Naive B cell (primary cell): ENCODE measurements around the gene ARID3C. TPM values are rescaled to one million over a fixed set of nuclear protein-coding genes. Genes with fewer than 3 reads are reported as not detected.

Experiments
- ATAC-seq, 2 donors: fragments of 150-1000 bp; cut with Tn5 transposase; 2 replicates each; pipeline ENCODE4 v1.10.0; 2021; ENCODE audit warnings: low read depth in 2 of 2, mild to moderate bottlenecking in 2 of 2, moderate library complexity in 2 of 2
- DNase-seq: peaks from one replicate; pipeline ENCODE4 v3.0.0; 2022
- H3K27ac Mint-ChIP-seq, 6 donors: one replicate each; pipeline ENCODE4 v1.8.0; 2020 to 2022; ENCODE audit warnings: mild to moderate bottlenecking in 6 of 6, mixed read lengths in 6 of 6, moderate library complexity in 5 of 6, inconsistent platforms in 2 of 6
- H3K27me3 Mint-ChIP-seq, 3 donors: one replicate each; pipeline ENCODE4 v1.8.0; 2021 to 2022; ENCODE audit warnings: mixed read lengths in 3 of 3, mild to moderate bottlenecking in 1 of 3
- H3K36me3 Mint-ChIP-seq, 2 donors: one replicate each; pipeline ENCODE4 v1.8.0; 2020 to 2022; ENCODE audit warnings: mixed read lengths in 2 of 2, inconsistent platforms in 1 of 2, mild to moderate bottlenecking in 1 of 2
- H3K4me1 Mint-ChIP-seq, 3 donors: one replicate each; pipeline ENCODE4 v1.8.0; 2020 to 2022; ENCODE audit warnings: mixed read lengths in 3 of 3, inconsistent platforms in 1 of 3, mild to moderate bottlenecking in 1 of 3, moderate library complexity in 1 of 3
- H3K4me3 Mint-ChIP-seq, 8 donors: one replicate each; pipeline ENCODE4 v1.8.0; 2020 to 2022; ENCODE audit warnings: mild to moderate bottlenecking in 8 of 8, mixed read lengths in 8 of 8, moderate library complexity in 8 of 8, inconsistent platforms in 2 of 8
- H3K9me3 Mint-ChIP-seq, 7 donors: one replicate each; pipeline ENCODE4 v1.8.0; 2020 to 2022; ENCODE audit warnings: mixed read lengths in 7 of 7, mild to moderate bottlenecking in 5 of 7, inconsistent platforms in 2 of 7, moderate library complexity in 1 of 7
- polyA plus RNA-seq, 6 donors: library from polyadenylated mRNA; unstranded; fragments of 300-500 nt; fragmentation: Illumina TruSeq; gene quantifications; one replicate each; pipeline ENCODE4 v1.2.3, GENCODE V29; 2021; ENCODE audit warnings: low read depth in 6 of 6

Gene ARID3C
- polyA plus RNA-seq, 6 donors from 2014 or later, result not detected

DNA sequence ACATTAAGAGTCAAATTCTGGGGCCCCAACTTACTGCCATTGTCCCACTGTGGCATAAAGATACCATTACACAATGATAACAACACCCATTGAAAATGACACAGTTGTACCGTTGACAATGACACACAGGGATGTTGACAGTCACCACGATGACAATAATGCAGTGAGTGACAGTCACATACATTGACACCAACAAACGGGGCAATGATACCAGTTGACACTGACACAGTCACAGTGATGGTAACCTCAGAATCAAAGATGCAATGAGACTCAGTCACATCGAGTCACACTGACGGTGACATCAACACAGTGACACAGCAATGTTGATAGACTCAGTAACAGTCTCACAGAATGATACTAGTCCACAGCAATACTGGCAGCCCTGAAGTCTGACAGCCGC is 56.2 kb downstream of the ARID3C start:
- Mint-ChIP-seq H3K27me3 (peaks cover 26 to 83% (median 81%) of the 10 kb centered on the region in 3 donors), H3K4me3 (no peak overlapping the region), H3K4me1 (peaks cover 6 to 13% (median 13%) of the 10 kb centered on the region in 3 donors), H3K9me3 (no peaks in the 10 kb centered on the region), H3K27ac (no peak overlapping the region), H3K36me3 (no peaks in the 10 kb centered on the region)
- ATAC-seq, result no peak
- DNase-seq, result no peak

DNA sequence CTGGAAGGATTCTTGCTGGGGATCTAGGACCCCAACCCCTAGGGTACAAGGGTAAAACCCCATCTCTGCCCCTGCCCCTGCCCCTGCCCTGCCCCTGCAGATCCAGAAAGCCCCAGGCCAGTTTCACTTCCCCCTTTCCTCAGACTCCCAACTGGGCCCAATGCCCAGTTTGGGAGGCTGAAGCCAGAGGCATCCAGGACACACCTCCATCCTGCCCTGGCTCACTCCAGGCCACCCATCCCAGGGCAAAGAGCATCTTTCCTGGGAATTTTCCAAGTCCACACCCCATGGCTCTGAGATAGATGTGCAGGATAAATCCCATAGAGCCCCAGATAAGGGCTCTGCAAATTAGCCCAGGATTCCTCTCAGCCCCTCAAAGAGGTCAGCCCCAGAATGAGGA is 56.8 kb downstream of the ARID3C start:
- H3K9me3 Mint-ChIP-seq, result no peaks in the 10 kb centered on the region
- peaks cover 27 to 83% (median 81%) of the 10 kb centered on the region in 3 donors for H3K27me3 Mint-ChIP-seq
- H3K27ac Mint-ChIP-seq, result no peak overlapping the region
- H3K4me3 Mint-ChIP-seq, result no peak overlapping the region
- no peak for DNase-seq
- ATAC-seq, result peak; percentile 52 to 55
- H3K36me3 Mint-ChIP-seq, result no peaks in the 10 kb centered on the region
- H3K4me1 Mint-ChIP-seq, result peaks cover 1 to 8% (median 7%) of the 10 kb centered on the region in 3 donors

GRCh38 chr9:34571481-34571810 is 57.4 kb downstream of the ARID3C start:
- Mint-ChIP-seq H3K36me3 (no peaks in the 10 kb centered on the region), H3K9me3 (no peaks in the 10 kb centered on the region), H3K4me3 (no peak overlapping the region), H3K27me3 (peaks cover 33 to 83% (median 81%) of the 10 kb centered on the region in 3 donors), H3K27ac (no peak overlapping the region), H3K4me1 (peaks cover 0 to 7% (median 4%) of the 10 kb centered on the region in 3 donors)
- ATAC-seq, result no peak
- DNase-seq, result no peak

Other genes starting within 250 kb of the ARID3C start
- gene FAM219A, start 170.5 kb downstream of the ARID3C start, polyA plus RNA-seq, result 1 to 10 TPM in 3 of 6 donors, under 1 TPM in 3; 0.80 to 1.5 (median 1.1) TPM
- gene DNAI1, start 170.3 kb downstream of the ARID3C start, polyA plus RNA-seq, result not detected
- not detected for gene ENHO, start 106.1 kb downstream of the ARID3C start, polyA plus RNA-seq
- not detected for gene CNTFR, start 39.3 kb downstream of the ARID3C start, polyA plus RNA-seq
- gene RPP25L, start 17.0 kb downstream of the ARID3C start, polyA plus RNA-seq, result 10 to 100 TPM; 25.1 to 50.6 (median 43.7) TPM
- gene DCTN3, start 8.6 kb downstream of the ARID3C start, polyA plus RNA-seq, result 100 to 1,000 TPM in 3 of 6 donors, 10 to 100 TPM in 3; 83.5 to 118 (median 103) TPM
- 10 to 100 TPM; 40.1 to 75.8 (median 47.0) TPM for gene SIGMAR1, start 8.7 kb upstream of the ARID3C start, polyA plus RNA-seq
- 10 to 100 TPM; 29.1 to 51.1 (median 36.3) TPM for gene GALT, start 17.6 kb upstream of the ARID3C start, polyA plus RNA-seq
- 1 to 10 TPM; 2.0 to 7.4 (median 3.0) TPM for gene IL11RA, start 23.1 kb upstream of the ARID3C start, polyA plus RNA-seq
- not detected for gene CCL27, start 33.6 kb upstream of the ARID3C start, polyA plus RNA-seq
- not detected for gene CCL19, start 62.2 kb upstream of the ARID3C start, polyA plus RNA-seq
- gene CCL21, start 81.1 kb upstream of the ARID3C start, polyA plus RNA-seq, result not detected